ENCODE results near the gene PARD3B.
A peak's percentile ranks its signal among the peaks of the same experiment; 100 is the strongest.
"Not testable (repeated sequence)": the region's sequence is repeated elsewhere in the genome, so short reads cannot be mapped to it uniquely, and the experiment has no call there.

Gene PARD3B

DNA sequence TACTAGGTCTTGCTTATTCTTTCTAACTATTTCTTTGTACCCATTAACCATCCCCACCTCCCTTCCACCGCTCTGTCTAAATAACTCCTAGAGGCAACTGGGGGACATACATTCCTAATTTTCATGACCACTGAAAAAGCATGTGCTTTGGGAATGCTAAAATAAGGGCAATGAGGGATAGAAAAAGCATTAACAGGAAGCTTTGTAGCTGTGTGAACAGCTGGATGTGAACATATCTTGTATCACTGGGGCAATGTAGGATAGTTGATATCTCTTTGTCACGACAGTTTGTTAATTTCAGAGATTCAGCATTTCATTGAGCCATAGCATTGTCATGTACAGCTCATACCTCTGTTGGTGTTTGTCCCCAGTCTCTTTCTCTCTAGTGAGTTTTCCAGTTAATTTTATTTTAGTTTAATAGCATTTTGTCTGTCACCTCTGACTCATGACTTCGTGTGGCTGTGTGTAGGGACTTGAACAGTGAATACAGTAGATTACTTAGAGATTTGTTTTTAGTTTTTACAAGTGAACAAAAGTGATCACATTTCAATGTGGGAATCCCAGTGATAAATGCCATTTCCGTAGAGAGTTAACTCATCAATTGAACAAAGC, 906.7 kb downstream of the PARD3B start:
- no peak for DNase-seq

GRCh38 chr2:205453202-205453601, 907.9 kb downstream of the PARD3B start:
- DNase-seq, result no peak

- no peak for DNase-seq
Observed at GRCh38 chr2:205456682-205457081, 911.4 kb downstream of the PARD3B start.

DNA sequence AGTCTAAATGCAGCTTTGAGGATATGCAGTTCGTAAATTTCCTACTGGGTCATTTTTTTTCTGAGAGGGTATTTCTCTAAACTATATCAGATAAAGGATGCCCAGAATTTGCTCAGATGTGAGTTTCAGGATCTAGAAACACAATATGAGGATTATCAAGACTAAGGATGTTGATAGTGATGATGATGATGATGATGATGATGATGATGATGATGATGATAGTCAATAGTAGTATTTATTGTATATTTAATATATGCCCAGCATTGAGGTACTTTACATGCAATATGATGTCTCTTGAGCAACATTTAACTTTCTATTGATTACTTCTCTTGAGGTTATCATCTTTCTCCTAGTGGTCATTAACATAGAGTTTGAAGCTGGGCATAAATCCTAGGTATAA, 914.9 kb downstream of the PARD3B start:
- DNase-seq, result no peak

- DNase-seq, result no peak
Observed at GRCh38 chr2:205461169-205461568, 915.9 kb downstream of the PARD3B start.

- no peak for DNase-seq
Observed at GRCh38 chr2:205461678-205462665, 916.7 kb downstream of the PARD3B start.

- no peak for DNase-seq
Observed at GRCh38 chr2:205462681-205463345, 917.5 kb downstream of the PARD3B start.

GRCh38 chr2:205463466-205464025, 918.3 kb downstream of the PARD3B start:
- DNase-seq, result no peak

- no peak for DNase-seq
Observed at GRCh38 chr2:205464681-205465080, 919.4 kb downstream of the PARD3B start.

- DNase-seq, result no peak
Observed at GRCh38 chr2:205465791-205466190, 920.5 kb downstream of the PARD3B start.

DNA sequence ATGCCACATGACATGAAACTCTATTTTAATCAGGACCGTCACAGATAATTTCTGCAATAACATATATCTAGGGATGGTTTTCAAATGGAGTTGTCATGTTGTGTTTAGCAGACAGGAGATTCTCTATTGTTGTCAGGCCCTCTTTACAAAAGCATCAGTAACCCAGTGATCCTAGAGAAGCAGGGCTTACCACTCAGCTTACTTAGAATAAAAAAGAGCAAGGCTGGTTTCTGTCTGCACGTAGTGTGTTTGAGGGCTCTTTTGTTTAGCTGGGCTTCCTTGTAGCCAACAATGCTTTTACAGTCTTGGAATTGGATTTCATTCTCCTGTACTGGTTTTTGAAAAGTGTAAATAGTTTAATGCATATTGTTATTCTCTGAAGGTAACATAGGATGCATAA, 926.5 kb downstream of the PARD3B start:
- no peak for DNase-seq

GRCh38 chr2:205473791-205474190, 928.5 kb downstream of the PARD3B start:
- DNase-seq, result no peak

DNA sequence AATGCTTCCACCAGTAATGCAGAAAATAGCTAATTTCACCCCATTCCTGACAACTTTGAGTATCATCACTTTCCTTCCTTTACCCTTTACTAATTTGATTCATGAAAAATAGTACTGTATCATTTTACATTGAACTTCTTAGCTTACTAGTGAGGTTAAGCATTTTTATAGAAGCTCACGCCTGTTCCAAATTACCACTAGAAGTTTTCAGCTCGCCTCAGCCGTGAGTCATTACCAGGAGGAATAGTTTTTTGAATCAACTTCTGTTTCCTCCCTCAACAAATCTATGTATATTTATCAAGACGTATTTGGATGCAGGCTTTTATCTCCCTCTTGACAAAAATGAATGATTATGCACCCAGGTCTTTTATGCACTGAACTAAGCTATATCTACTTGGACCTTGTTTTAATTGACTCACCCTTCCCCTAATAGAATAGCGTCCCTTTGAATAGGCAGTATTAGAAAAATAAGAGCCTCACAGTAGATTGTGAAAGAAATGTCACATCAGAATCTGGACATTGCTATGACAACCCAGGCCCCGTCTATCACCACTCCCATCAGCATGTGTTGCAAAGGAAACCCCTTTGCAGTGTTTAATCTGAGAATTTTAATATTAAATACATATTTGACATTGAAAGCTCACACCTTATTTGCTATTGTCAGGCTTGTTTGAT, 929.6 kb downstream of the PARD3B start:
- DNase-seq, result no peak

- no peak for DNase-seq
Observed at GRCh38 chr2:205475416-205475768, 930.1 kb downstream of the PARD3B start.

- DNase-seq, result no peak
Observed at GRCh38 chr2:205477016-205477705, 931.9 kb downstream of the PARD3B start.

DNA sequence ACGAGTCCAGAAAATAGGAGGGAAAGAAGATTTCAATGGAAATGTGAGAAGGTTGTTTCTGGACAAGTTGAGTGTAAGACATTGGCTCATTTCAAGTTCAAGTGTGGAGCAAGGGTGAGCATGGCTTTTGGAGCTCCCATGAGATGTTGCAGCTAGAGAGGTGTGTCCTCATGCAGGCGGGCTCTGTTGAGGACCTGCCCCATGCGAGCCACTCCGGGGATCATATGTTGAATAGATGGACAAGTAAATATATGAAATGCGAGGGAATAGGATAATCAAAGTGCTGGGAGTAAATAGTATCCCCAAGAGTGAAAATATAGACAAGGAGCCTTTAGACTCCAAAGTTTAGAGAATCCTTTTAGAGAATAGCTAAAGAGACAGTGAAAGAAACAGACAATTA, 936.6 kb downstream of the PARD3B start:
- DNase-seq, result no peak

DNA sequence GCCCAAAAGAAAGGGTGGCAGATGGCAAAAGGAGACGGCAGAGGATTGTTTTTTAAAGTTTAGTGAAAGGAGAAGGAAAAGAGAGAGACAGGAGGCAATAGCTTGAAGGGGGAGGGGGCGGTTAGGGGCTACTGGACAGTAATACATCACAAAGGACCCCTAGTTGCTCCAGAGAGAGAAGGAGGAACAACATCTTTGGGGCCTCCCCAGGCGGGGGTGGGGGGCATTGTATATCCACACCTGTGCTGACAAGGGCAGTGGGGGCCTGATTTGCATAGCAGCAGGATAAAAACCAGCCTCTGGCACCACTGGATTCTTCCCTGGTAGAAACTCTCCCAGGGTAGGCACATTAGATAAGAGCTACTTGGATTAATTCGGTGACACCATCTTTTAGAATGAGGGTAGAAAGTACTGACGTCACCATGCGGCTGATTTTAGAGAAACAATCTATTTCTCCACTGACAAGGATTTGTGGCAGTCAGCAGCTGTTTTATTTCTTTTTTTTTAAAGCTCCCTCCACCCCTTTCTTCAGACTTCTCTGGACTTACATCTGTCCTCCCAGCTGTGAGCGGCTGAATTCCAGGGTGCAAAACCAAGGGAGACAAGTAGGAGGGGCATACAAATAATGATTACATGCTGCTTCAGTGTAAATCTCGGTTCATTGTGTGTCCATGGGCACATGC, 937.3 kb downstream of the PARD3B start:
- peak; percentile 66 for DNase-seq

DNA sequence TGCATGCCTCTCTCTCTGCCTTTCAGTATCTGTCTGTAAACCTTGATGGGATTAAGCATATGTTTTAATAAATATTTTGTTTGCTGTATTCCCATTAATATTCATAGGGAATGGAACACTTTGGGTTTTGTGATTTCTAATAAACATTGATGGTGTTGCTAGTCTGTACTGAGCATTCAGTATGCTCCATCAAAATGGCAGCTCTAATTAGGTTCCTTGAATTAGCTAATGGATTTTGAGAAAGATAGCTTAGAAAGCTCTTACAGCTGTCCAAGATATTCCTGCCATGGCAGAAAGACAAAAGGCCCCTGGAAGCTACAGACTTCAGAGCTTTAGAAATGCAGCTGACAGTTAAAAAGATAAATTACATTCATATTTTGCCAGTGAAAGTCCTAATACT, 937.8 kb downstream of the PARD3B start:
- DNase-seq, result no peak

GRCh38 chr2:205484215-205484614, 938.9 kb downstream of the PARD3B start:
- no peak for DNase-seq

GRCh38 chr2:205484764-205485163, 939.5 kb downstream of the PARD3B start:
- no peak for DNase-seq

GRCh38 chr2:205493528-205493927, 948.3 kb downstream of the PARD3B start:
- not testable (repeated sequence) for DNase-seq
